ENCODE results near the gene PLD4. TPM values are rescaled to one million over a fixed set of nuclear protein-coding genes. Genes with fewer than 3 reads are reported as not detected.
A peak's percentile ranks its signal among the peaks of the same experiment; 100 is the strongest.

The PLD4 gene
- total RNA-seq, 2 donors from 2014 or later: 1.2 to 5.4 TPM

DNA sequence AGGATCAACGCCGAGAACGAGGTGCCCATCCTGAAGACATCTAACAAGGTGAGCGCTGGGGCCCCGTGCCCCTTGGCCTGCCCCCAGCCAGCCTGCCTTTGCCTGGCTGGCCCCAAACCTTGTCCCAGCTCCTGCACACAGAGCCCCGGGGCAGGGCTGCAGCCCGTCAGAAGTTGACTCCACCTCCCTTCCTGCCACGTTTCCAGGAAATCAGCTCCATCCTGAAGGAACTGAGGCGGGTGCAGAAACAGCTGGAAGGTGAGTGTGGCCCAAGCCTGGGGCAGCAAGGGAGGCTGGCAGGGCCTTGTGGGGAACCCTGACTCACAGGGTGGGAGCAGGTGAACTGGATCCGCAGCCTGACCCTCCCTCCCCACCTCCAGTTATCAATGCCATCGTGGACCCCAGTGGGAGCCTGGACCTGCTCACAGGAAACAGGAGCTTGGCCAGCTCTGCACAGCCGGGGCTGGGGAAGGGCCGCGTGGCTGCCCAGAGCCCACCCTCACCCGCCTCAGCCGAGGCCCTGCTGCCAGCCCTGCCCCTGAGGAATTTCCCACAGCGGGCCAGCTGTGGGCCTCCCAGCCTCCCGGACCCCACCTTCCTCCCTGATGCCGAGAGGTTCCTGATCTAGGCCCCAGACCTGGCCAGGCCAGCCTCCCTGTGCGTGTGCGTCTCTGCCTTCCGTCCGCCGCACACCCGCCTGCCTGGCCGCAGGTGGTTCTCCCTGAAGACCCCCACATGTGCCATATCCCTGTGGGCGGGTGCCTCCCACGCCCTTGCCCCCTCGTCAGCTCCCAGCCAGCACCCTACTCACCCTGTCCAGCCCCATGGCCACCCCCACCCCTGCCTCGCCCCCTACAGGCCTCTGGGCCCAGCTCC lies 30.1 kb upstream of the PLD4 start:
- DNase-seq (ENCODE audit: low spot score): no peak
- Histone ChIP-seq H3K27me3 (replicated peaks; ENCODE audit: insufficient read depth) (no peaks in the 10 kb centered on the region), H3K27ac (no peak overlapping the region), H3K9me3 (no peaks in the 10 kb centered on the region), H3K4me1 (replicated peaks) (no peaks in the 10 kb centered on the region), H3K4me3 (no peak overlapping the region), H3K36me3 (no peaks in the 10 kb centered on the region)
- 85% methylated on average over 29 of the region's 30 CpGs for WGBS
- intact Hi-C loops (cut with DNase I): loop anchor here (5.0 kb wide), 1 partner anchor 38 kb away; no protein-coding TSS in a partner anchor
- TF ChIP-seq POLR2A (IDR thresholded peaks at IDR 0.05): no peak
- no peak for TF ChIP-seq POLR2AphosphoS5 (IDR thresholded peaks at IDR 0.05)
- TF ChIP-seq CTCF (IDR thresholded peaks at IDR 0.05): no peak

- DNase-seq (ENCODE audit: low spot score): no peak
- Histone ChIP-seq H3K4me3 (no peak overlapping the region), H3K27ac (no peak overlapping the region), H3K4me1 (replicated peaks) (no peaks in the 10 kb centered on the region), H3K36me3 (no peaks in the 10 kb centered on the region), H3K9me3 (no peaks in the 10 kb centered on the region), H3K27me3 (replicated peaks; ENCODE audit: insufficient read depth) (no peaks in the 10 kb centered on the region)
- 54% methylated on average over 9 of the region's 9 CpGs for WGBS
- TF ChIP-seq CTCF (IDR thresholded peaks at IDR 0.05) (no peak), POLR2AphosphoS5 (IDR thresholded peaks at IDR 0.05) (no peak)
- intact Hi-C loops (cut with DNase I): loop anchor here (5.0 kb wide), 1 partner anchor 37 kb away; no protein-coding TSS in a partner anchor
Measured at GRCh38 chr14:104895207-104895785, 29.4 kb upstream of the PLD4 start.

DNA sequence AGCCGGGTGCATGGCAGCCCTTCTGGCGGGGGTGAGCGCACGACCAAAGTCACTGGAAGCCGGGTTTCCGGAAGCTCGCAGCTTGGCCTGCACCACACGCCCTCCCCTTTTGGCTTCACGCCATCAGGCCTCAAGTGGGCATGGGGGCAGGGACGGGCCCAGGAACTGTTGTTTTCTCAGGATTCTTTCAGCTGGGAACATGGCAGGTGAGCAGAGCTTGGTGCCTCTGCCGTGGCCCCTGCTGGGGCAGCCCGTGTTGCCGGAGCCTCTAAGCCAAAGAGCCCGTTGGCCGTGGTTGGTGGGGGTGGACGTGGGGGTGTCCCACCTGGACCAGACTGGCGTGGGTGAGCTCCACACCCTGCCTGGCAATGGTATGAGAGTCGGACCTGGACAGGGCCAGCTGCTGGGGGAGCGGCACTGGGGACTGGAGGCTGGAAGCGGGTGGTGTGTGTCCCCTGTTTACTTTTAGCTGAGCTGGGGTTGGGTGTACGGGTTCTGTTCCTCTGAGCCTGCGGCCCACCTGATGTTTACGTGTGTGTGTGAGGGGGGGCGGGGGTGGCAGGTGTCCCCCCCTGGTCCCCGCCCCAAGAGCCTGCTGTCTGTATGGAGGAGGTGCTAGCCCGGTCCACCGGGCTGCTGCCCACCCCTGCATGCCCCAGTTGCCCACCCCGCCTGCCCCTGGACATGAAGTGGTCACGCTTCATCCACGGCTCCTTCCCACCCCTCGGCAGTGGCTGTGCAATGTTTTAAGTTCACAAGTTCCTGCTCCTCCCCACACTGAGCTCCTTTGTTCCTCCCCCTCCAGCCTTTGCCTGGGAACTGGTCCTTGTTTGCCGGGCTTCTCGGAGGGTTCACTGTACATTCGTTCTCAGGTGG lies 28.7 kb upstream of the PLD4 start:
- H3K9me3 ChIP-seq: no peaks in the 10 kb centered on the region
- WGBS: 47% methylated on average over 29 of the region's 34 CpGs
- H3K36me3 ChIP-seq: no peaks in the 10 kb centered on the region
- intact Hi-C loops (cut with DNase I): loop anchor here (2.0 to 5.0 kb wide), 2 partner anchors 36 to 151 kb away; no protein-coding TSS in a partner anchor
- no peaks in the 10 kb centered on the region for H3K27me3 ChIP-seq (replicated peaks; ENCODE audit: insufficient read depth)
- H3K4me3 ChIP-seq: no peak overlapping the region
- TF ChIP-seq CTCF (IDR thresholded peaks at IDR 0.05) (no peak), POLR2AphosphoS5 (IDR thresholded peaks at IDR 0.05) (no peak), POLR2A (IDR thresholded peaks at IDR 0.05) (no peak)
- no peaks in the 10 kb centered on the region for H3K4me1 ChIP-seq (replicated peaks)
- H3K27ac ChIP-seq: peak overlapping the region; percentile 10 to 17
- DNase-seq (ENCODE audit: low spot score): peak; percentile 28

DNA sequence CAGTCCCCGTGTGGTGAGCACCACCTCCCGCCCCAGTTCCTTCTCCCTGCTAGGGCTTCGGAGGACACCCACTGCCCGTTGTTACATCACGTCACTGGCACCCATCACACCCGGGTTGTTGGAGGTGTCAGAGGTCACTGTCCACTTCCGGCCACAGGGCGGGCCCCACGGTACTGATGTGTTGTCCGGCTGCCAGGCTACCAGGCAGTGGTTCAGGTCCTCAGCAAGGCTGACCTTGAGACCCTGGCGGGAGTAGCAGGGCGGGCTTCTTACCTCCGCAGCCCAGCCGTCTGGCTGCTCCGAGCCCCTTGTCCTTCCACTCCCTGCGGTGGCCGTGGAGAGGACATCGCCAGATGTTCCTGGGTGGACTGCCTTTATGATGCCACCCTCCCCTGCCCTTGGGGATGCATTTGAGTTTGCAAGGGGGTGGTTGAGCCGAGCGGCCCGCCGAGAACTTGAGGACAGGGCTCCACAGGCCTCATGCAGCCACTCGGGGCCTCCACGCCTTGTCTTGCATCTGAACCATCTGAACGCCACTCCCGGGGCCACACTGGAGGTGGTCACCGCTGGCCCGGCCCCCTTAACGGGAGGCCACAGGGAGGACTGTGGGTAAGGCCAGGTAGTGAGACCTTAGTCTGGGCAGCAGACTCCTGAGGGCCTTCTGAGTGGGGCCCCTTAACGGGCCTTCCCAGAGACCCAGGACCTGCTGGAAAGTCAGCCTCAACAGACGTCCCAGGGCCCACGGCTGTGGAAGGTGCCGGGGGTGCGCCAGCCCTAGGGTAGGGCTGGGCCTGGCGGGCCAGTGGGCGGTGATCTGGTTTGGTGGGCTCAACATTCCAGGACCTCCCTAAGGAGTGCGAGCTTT lies 27.1 kb upstream of the PLD4 start:
- 91% methylated on average over 32 of the region's 37 CpGs for WGBS
- no peak overlapping the region for H3K27ac ChIP-seq
- intact Hi-C loops (cut with DNase I): loop anchor here (2.0 to 5.0 kb wide), 2 partner anchors 35 to 149 kb away; no protein-coding TSS in a partner anchor
- H3K9me3 ChIP-seq: no peaks in the 10 kb centered on the region
- no peak overlapping the region for H3K4me3 ChIP-seq
- no peaks in the 10 kb centered on the region for H3K36me3 ChIP-seq
- DNase-seq (ENCODE audit: low spot score): peak; percentile 4
- no peaks in the 10 kb centered on the region for H3K27me3 ChIP-seq (replicated peaks; ENCODE audit: insufficient read depth)
- no peaks in the 10 kb centered on the region for H3K4me1 ChIP-seq (replicated peaks)
- TF ChIP-seq POLR2AphosphoS5 (IDR thresholded peaks at IDR 0.05) (no peak), CTCF (IDR thresholded peaks at IDR 0.05) (no peak)
